BLaER1 (cell line): Measurements from ENCODE around the gene RBMS1.

Experiments
- H3K27ac ChIP-seq: shearing (Covaris generic); formaldehyde crosslinking; 2 replicates; pipeline ENCODE4 v1.8.1; 2022
- H3K27me3 ChIP-seq: shearing (Covaris generic); formaldehyde crosslinking; 2 replicates; pipeline ENCODE4 v1.8.1; 2022
- H3K36me3 ChIP-seq: shearing (Covaris generic); formaldehyde crosslinking; 2 replicates; pipeline ENCODE4 v1.8.1; 2022
- H3K4me1 ChIP-seq: shearing (Covaris generic); formaldehyde crosslinking; 2 replicates; pipeline ENCODE4 v1.8.1; 2022
- H3K4me2 ChIP-seq: shearing (Covaris generic); formaldehyde crosslinking; 2 replicates; pipeline ENCODE4 v1.8.1; 2022
- H3K4me3 ChIP-seq: shearing (Covaris generic); formaldehyde crosslinking; 2 replicates; pipeline ENCODE4 v1.8.1; 2022
- H3K9ac ChIP-seq: shearing (Covaris generic); formaldehyde crosslinking; 2 replicates; pipeline ENCODE4 v1.8.1; 2022
- H3K9me3 ChIP-seq: shearing (Covaris generic); formaldehyde crosslinking; 2 replicates; pipeline ENCODE4 v1.8.1; 2022
- H4K20me1 ChIP-seq: shearing (Covaris generic); formaldehyde crosslinking; 2 replicates; pipeline ENCODE4 v1.8.1; 2022
- Cebpa-rat ChIP-seq: shearing (Covaris generic); IDR thresholded peaks from 2 replicates; pipeline ENCODE4 v1.8.1; 2022

RBMS1 gene

GRCh38 chr2:160255408-160255807, 238.2 kb downstream of the RBMS1 start:
- no peak overlapping the region for H3K27ac ChIP-seq
- H3K27me3 ChIP-seq, result no peaks in the 10 kb centered on the region
- H4K20me1 ChIP-seq, result no peaks in the 10 kb centered on the region
- no peaks in the 10 kb centered on the region for H3K36me3 ChIP-seq
- H3K4me3 ChIP-seq, result no peak overlapping the region
- H3K4me1 ChIP-seq, result no peaks in the 10 kb centered on the region
- TF ChIP-seq Cebpa-rat, result no peak
- no peak overlapping the region for H3K9ac ChIP-seq
- no peak overlapping the region for H3K4me2 ChIP-seq
- no peaks in the 10 kb centered on the region for H3K9me3 ChIP-seq

DNA sequence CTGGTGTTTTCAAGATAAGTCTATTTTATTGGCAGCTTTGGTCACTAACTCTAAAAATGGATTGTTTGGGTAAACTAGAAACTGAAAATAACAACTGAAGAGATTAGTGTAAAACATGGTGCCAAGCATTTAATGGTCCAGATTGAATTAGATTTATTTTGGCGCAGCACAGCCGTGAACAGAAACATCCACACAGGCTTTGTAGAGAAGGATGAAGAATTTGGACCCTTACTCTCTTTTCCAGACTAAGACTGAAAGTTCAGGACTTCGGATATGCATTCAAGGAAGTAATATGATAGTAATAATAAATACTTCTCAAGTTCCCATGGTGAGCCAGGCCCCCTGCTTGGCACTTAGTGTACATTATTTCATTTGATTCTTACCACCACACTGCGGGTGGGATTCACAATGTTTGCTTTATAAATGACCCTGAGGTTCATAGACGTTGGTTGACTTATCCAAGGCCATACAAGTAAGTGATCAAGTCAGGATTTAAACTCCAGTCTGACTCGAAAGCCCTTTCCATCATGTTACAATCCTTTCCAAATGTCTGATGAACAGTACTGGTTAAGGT, 239.3 kb downstream of the RBMS1 start:
- Histone ChIP-seq H3K9ac (no peak overlapping the region), H4K20me1 (no peaks in the 10 kb centered on the region), H3K9me3 (no peaks in the 10 kb centered on the region), H3K36me3 (no peaks in the 10 kb centered on the region), H3K4me2 (no peak overlapping the region), H3K4me3 (no peak overlapping the region), H3K4me1 (no peaks in the 10 kb centered on the region), H3K27ac (no peak overlapping the region), H3K27me3 (no peaks in the 10 kb centered on the region)
- TF ChIP-seq Cebpa-rat, result no peak

- H3K27me3 ChIP-seq, result no peaks in the 10 kb centered on the region
- no peaks in the 10 kb centered on the region for H3K4me1 ChIP-seq
Observed at GRCh38 chr2:160253440-160254188, 240.0 kb downstream of the RBMS1 start.

DNA sequence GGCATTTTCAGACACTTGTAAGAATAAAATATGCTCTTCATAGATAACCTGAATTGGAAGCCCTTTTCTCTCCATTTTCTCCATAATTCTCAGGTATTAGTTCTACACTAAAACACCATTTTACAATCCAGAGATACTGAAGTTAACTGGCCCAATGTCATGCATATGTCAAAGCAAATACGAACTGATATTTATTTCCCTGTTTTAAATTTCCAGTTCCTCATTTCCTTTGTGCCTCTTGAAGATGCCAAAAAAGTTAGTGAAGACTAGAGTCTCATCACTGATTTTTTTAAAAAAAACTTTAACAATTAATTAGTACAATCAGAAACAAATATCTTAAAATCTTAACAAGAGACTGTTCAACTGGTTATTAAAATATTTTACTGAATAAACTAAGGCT, 240.7 kb downstream of the RBMS1 start:
- Histone ChIP-seq H3K27ac (no peak overlapping the region), H3K4me3 (no peak overlapping the region), H3K36me3 (no peaks in the 10 kb centered on the region), H3K4me1 (no peaks in the 10 kb centered on the region), H3K9ac (no peak overlapping the region), H3K9me3 (no peaks in the 10 kb centered on the region), H3K27me3 (no peaks in the 10 kb centered on the region), H3K4me2 (no peak overlapping the region), H4K20me1 (no peaks in the 10 kb centered on the region)
- no peak for TF ChIP-seq Cebpa-rat

More at GRCh38 chr2:160253440-160254188, 240.0 kb downstream of the RBMS1 start:
- Histone ChIP-seq H4K20me1 (no peaks in the 10 kb centered on the region), H3K9me3 (no peaks in the 10 kb centered on the region), H3K27ac (no peak overlapping the region), H3K9ac (no peak overlapping the region), H3K36me3 (no peaks in the 10 kb centered on the region), H3K4me3 (no peak overlapping the region), H3K4me2 (no peak overlapping the region)
- TF ChIP-seq Cebpa-rat, result no peak

- Histone ChIP-seq H3K9me3 (no peaks in the 10 kb centered on the region), H3K4me3 (no peak overlapping the region), H3K4me1 (no peaks in the 10 kb centered on the region), H3K36me3 (no peaks in the 10 kb centered on the region), H3K27me3 (no peaks in the 10 kb centered on the region), H3K9ac (no peak overlapping the region), H3K27ac (no peak overlapping the region), H4K20me1 (no peaks in the 10 kb centered on the region), H3K4me2 (no peak overlapping the region)
- TF ChIP-seq Cebpa-rat, result no peak
Observed at GRCh38 chr2:160252278-160252887, 241.2 kb downstream of the RBMS1 start.

DNA sequence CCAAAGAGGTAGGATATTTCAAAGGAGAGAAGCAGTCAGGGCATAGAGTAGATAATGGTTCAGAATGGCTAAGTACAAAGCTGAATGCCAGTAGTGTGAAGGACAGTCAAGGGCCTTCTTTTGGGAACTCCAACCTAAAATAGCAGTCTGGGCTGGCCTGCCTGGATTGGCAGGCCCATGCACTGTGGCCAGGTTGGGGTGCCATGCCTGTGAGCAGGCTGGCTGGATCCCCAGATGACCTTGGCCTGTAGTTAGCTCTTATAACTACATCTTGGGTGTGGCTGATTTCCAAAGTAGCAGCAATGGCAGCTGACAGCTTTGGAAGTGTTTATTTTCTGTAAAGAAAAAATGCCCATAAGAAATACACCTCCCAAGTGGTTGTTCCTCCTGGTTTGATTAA, 242.0 kb downstream of the RBMS1 start:
- Histone ChIP-seq H3K36me3 (no peaks in the 10 kb centered on the region), H4K20me1 (no peaks in the 10 kb centered on the region), H3K9ac (no peak overlapping the region), H3K4me1 (no peaks in the 10 kb centered on the region), H3K27me3 (no peaks in the 10 kb centered on the region), H3K9me3 (no peaks in the 10 kb centered on the region), H3K27ac (no peak overlapping the region), H3K4me2 (no peak overlapping the region), H3K4me3 (no peak overlapping the region)
- TF ChIP-seq Cebpa-rat, result no peak

DNA sequence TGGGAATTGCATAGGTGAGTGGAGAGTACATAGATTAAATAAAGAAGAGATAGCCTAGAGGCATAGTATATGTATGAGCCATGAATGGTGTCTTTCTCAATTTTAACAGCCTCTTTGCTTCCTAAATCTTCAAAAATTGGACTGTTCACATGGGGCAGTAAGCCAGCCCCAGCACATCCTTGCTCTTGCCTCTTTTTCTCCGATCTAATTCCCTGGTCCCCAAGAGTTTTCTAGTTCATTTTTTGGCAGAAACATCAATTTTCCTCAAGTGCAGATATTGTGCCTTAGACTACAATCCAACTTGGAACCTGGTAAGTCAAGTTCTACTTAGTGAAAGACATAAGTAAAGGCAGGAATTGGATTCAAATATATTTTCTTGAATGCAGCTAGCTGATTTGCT, 243.7 kb downstream of the RBMS1 start:
- no peak overlapping the region for H3K9ac ChIP-seq
- H3K4me2 ChIP-seq, result no peak overlapping the region
- no peaks in the 10 kb centered on the region for H3K9me3 ChIP-seq
- no peaks in the 10 kb centered on the region for H3K27me3 ChIP-seq
- H3K36me3 ChIP-seq, result no peaks in the 10 kb centered on the region
- no peak overlapping the region for H3K27ac ChIP-seq
- H3K4me1 ChIP-seq, result no peaks in the 10 kb centered on the region
- no peak for TF ChIP-seq Cebpa-rat
- no peaks in the 10 kb centered on the region for H4K20me1 ChIP-seq
- no peak overlapping the region for H3K4me3 ChIP-seq

GRCh38 chr2:160247296-160248035, 246.1 kb downstream of the RBMS1 start:
- Histone ChIP-seq H3K4me3 (no peak overlapping the region), H3K9ac (no peak overlapping the region), H3K4me2 (no peak overlapping the region), H3K4me1 (no peaks in the 10 kb centered on the region), H3K9me3 (no peaks in the 10 kb centered on the region), H3K27me3 (no peaks in the 10 kb centered on the region), H3K27ac (no peak overlapping the region), H3K36me3 (no peaks in the 10 kb centered on the region), H4K20me1 (no peaks in the 10 kb centered on the region)
- TF ChIP-seq Cebpa-rat, result no peak

GRCh38 chr2:160246356-160246755, 247.3 kb downstream of the RBMS1 start:
- Histone ChIP-seq H3K9ac (no peak overlapping the region), H3K4me2 (no peak overlapping the region), H4K20me1 (no peaks in the 10 kb centered on the region), H3K36me3 (no peaks in the 10 kb centered on the region), H3K4me1 (no peaks in the 10 kb centered on the region), H3K9me3 (no peaks in the 10 kb centered on the region), H3K4me3 (no peak overlapping the region), H3K27ac (no peak overlapping the region), H3K27me3 (no peaks in the 10 kb centered on the region)
- no peak for TF ChIP-seq Cebpa-rat
